ENCODE results near the gene LRFN4. TPM values are rescaled to one million over a fixed set of nuclear protein-coding genes. Genes with fewer than 3 reads are reported as not detected.

The LRFN4 gene
- total RNA-seq, 4 donors from 2014 or later = 8.7 to 21.9 (median 13.1) TPM

GRCh38 chr11:66883016-66883965 lies 26.4 kb downstream of the LRFN4 start:
- Histone ChIP-seq H3K27ac (replicated peaks in 1 of 4) (peak overlapping the region; percentile 33 to 69 (median 60)), H3K4me3 (peak overlapping the region; percentile 33 to 48 (median 42))

GRCh38 chr11:66884443-66884842 lies 27.6 kb downstream of the LRFN4 start:
- no peaks in the 10 kb centered on the region for H3K9me3 ChIP-seq
- H3K4me1 ChIP-seq = peaks cover 0 to 31% (median 21%) of the 10 kb centered on the region in 4 donors
- no peak overlapping the region for H3K4me3 ChIP-seq
- no peaks in the 10 kb centered on the region for H3K36me3 ChIP-seq
- no peak for DNase-seq (ENCODE audit: extremely low spot score)
- no peak overlapping the region for H3K27ac ChIP-seq (replicated peaks in 1 of 4)
- WGBS = 96% methylated on average over 4 of the region's 4 CpGs
- intact Hi-C loops (cut with DNase I) = no loop called here
- H3K27me3 ChIP-seq = no peaks in the 10 kb centered on the region
- TF ChIP-seq POLR2AphosphoS5 (IDR thresholded peaks at IDR 0.05) = no peak
- no peak for TF ChIP-seq POLR2A (IDR thresholded peaks at IDR 0.05; ENCODE audit: low read depth)
- TF ChIP-seq EP300 (IDR thresholded peaks at IDR 0.05) = no peak
- no peak for TF ChIP-seq CTCF (IDR thresholded peaks at IDR 0.05)

More at GRCh38 chr11:66883016-66883965, 26.4 kb downstream of the LRFN4 start:
- Histone ChIP-seq H3K4me1 (peaks cover 0 to 40% (median 30%) of the 10 kb centered on the region in 4 donors), H3K36me3 (no peaks in the 10 kb centered on the region), H3K27me3 (no peaks in the 10 kb centered on the region), H3K9me3 (no peaks in the 10 kb centered on the region)
- WGBS = 35% methylated on average over 29 of the region's 29 CpGs
- no peak for DNase-seq (ENCODE audit: extremely low spot score)
- intact Hi-C loops (cut with DNase I) = loop anchor here (2.0 kb wide), 1 partner anchor 188 kb away; no protein-coding TSS in a partner anchor
- peak; percentile 55 to 73 (median 64) for TF ChIP-seq CTCF (IDR thresholded peaks at IDR 0.05)
- no peak for TF ChIP-seq POLR2AphosphoS5 (IDR thresholded peaks at IDR 0.05)

GRCh38 chr11:66885469-66885868 lies 28.6 kb downstream of the LRFN4 start:
- intact Hi-C loops (cut with DNase I) = no loop called here
- Histone ChIP-seq H3K9me3 (no peaks in the 10 kb centered on the region), H3K4me1 (peaks cover 0 to 28% (median 20%) of the 10 kb centered on the region in 4 donors), H3K4me3 (no peak overlapping the region), H3K36me3 (no peaks in the 10 kb centered on the region), H3K27ac (replicated peaks in 1 of 4) (no peak overlapping the region), H3K27me3 (no peaks in the 10 kb centered on the region)
- TF ChIP-seq EP300 (IDR thresholded peaks at IDR 0.05) (no peak), POLR2A (IDR thresholded peaks at IDR 0.05; ENCODE audit: low read depth) (no peak), CTCF (IDR thresholded peaks at IDR 0.05) (no peak)
- WGBS = 90% methylated on average over 4 of the region's 4 CpGs
- no peak for DNase-seq (ENCODE audit: extremely low spot score)

- H3K27me3 ChIP-seq = no peaks in the 10 kb centered on the region
- H3K9me3 ChIP-seq = no peaks in the 10 kb centered on the region
- 79% methylated on average over 11 of the region's 11 CpGs for WGBS
- TF ChIP-seq POLR2AphosphoS5 (IDR thresholded peaks at IDR 0.05) = no peak
- no peak for TF ChIP-seq CTCF (IDR thresholded peaks at IDR 0.05)
- intact Hi-C loops (cut with DNase I) = no loop called here
- no peak overlapping the region for H3K4me3 ChIP-seq
- no peak overlapping the region for H3K27ac ChIP-seq (replicated peaks in 1 of 4)
- H3K36me3 ChIP-seq = no peaks in the 10 kb centered on the region
- no peak for DNase-seq (ENCODE audit: extremely low spot score)
- peaks cover 0 to 23% (median 17%) of the 10 kb centered on the region in 4 donors for H3K4me1 ChIP-seq
Observed at GRCh38 chr11:66885950-66886440, 29.1 kb downstream of the LRFN4 start.
